ENCODE data around the gene ARPP21.

GRCh38 chr3:35724106-35724505, 84.8 kb downstream of the ARPP21 start:
- no peak for TF ChIP-seq CTCF (conservative IDR thresholded peaks at IDR 0.05; ENCODE audit: low read length)
- no peak for TF ChIP-seq EZH2phosphoT487 (IDR thresholded peaks at IDR 0.05; ENCODE audit: borderline replicate concordance)

All from Loucy (cell line).